ENCODE data around the gene RFFL. TPM values are rescaled to one million over a fixed set of nuclear protein-coding genes. Genes with fewer than 3 reads are reported as not detected.

Gene RFFL
- 16.7 and 27.5 TPM in 2 replicates for total RNA-seq

GRCh38 chr17:35063514-35064223 lies at the start of gene RFFL:
Gene RFFL (minus strand): TSS chr17:35063707. CDS start chr17:35026553, 37,154 bp downstream.

GRCh38 chr17:34980353-34980680 lies 83.2 kb downstream of the RFFL start, which contains the start of gene LIG3:
Gene LIG3 (plus strand): TSS chr17:34980512. CDS start chr17:34983006, 2,494 bp downstream.

GRCh38 chr17:34961093-34961911 lies 102.2 kb downstream of the RFFL start, which contains the start of the genes CCT6B and ZNF830:
Gene CCT6B (minus strand): TSS chr17:34961460. CDS start chr17:34961393, 67 bp downstream.
Gene ZNF830 (plus strand): TSS chr17:34961540. CDS start chr17:34961567, 27 bp downstream.

Other genes starting within 250 kb of the RFFL start
- gene CCT6B, start 102.2 kb downstream of the RFFL start, total RNA-seq, result 1.0 and 1.7 TPM in 2 replicates
- gene ZNF830, start 102.2 kb downstream of the RFFL start, total RNA-seq, result 12.4 and 14.0 TPM in 2 replicates
- 30.8 and 33.5 TPM in 2 replicates for gene LIG3, start 83.2 kb downstream of the RFFL start, total RNA-seq
- 16.4 and 20.7 TPM in 2 replicates for gene RAD51D, start 56.2 kb upstream of the RFFL start, total RNA-seq
- gene FNDC8, start 57.9 kb upstream of the RFFL start, total RNA-seq, result not detected in 2 replicates
- 27.9 and 30.6 TPM in 2 replicates for gene NLE1, start 78.6 kb upstream of the RFFL start, total RNA-seq
- not detected in 2 replicates for gene UNC45B, start 84.1 kb upstream of the RFFL start, total RNA-seq
- gene SLC35G3, start 130.7 kb upstream of the RFFL start, total RNA-seq, result not detected in 2 replicates
- gene SLFN5, start 179.4 kb upstream of the RFFL start, total RNA-seq, result 127 and 142 TPM in 2 replicates

Measured in smooth muscle cell of trachea (primary cell).